GM21515 (cell line): Measurements from ENCODE around the gene CHCHD6.

Experiments
- ATAC-seq: cut with Tn5 transposase; IDR thresholded peaks from one replicate; pipeline ENCODE4 v1.9.1; 2021; ENCODE audit not compliant: unreplicated experiment

The CHCHD6 gene

DNA sequence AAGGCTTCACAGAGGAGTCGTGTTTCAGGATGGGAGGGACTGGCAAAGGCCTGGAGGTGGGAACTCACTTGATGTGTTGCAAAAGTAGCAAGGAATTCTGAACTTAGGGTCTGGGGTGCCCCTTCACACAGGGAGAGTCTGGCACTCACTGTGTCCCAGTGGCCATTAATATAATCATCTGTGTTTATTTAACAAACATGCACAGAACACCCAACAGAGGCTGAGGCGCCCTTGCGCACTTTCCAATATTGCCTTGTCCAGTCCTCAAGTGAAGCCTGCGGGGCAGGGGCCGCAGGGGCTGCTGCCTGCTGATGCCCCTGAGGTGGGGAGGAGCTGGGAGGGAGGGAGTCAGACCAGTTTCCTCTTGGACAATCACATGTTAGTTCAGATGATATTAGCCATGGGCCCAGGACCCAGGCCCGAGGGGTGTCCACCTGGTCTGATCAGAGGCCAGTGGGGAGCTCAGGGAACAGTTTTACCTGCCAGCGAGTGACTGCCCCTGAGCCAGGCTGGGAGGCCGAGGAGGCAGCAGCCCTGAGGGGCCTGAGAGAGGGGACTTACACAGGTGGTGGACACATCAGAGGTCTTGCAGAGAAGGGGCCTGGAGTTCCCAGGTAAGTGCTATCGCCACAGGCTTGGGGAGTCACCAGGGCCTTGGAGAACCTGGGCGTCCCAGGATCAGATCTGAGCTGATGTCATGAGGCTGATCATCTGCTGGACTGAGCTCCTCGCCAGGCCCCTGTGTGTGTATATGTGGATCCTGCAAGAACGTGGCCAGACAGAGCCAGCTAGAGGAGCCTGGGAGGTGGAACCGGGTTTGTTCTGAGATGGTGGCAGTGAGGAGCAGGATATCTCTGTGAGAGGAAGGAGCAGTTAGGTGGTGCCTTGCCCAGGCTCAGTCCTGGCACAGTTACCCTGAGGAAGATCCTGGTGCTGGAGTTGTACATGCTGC, 35.3 kb upstream of the CHCHD6 start:
- no peak for ATAC-seq

DNA sequence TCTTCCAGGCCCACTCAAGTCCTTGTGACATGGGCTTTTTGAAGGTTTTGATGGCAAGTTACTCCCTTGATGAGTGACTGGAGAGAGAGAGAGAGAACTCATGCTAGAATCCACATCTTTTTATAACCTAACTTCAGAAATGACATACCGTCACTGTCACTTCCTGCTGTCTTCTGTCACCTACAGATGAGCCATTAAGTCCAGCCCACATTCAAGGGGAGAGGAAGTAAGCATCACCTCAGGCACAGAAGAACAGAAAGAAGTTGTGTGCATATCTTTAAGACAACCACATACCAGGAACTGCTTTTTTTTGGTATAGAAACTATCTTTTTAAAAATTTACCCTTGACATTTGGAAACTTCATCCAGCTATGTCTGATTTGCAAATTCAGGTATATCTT, 32.5 kb upstream of the CHCHD6 start:
- no peak for ATAC-seq

- no peak for ATAC-seq
Measured at GRCh38 chr3:126672340-126672739, 31.7 kb upstream of the CHCHD6 start.

GRCh38 chr3:126672741-126673140, 31.3 kb upstream of the CHCHD6 start:
- ATAC-seq: no peak

- ATAC-seq: no peak
Measured at GRCh38 chr3:126676919-126677705, 26.9 kb upstream of the CHCHD6 start.

GRCh38 chr3:126677862-126678503, 26.1 kb upstream of the CHCHD6 start:
- no peak for ATAC-seq

- ATAC-seq: no peak
Measured at GRCh38 chr3:126678693-126679317, 25.2 kb upstream of the CHCHD6 start.

GRCh38 chr3:126679318-126679751, 24.7 kb upstream of the CHCHD6 start:
- ATAC-seq: no peak

- ATAC-seq: no peak
Measured at GRCh38 chr3:126679831-126680666, 24.0 kb upstream of the CHCHD6 start.

- ATAC-seq: no peak
Measured at GRCh38 chr3:126680667-126681055, 23.4 kb upstream of the CHCHD6 start.

- ATAC-seq: no peak
Measured at GRCh38 chr3:126682009-126682408, 22.0 kb upstream of the CHCHD6 start.

DNA sequence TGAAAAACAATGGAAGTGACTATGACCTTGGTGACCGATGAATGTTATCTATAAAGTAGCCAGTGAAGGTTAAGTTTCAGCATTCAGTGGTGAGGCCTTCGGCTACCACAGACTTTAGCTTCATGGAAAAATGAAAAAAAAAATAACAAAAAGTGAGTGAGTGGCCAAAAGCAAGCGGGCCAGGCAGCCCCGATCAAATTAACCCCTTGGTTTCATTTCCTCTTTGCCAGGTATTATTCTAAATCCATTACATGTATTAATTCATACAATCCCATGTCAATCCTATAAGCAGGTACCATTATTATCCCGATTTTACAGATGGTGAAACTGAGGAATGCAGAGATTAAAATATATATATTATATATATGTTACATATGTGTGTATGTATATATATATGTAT, 21.0 kb upstream of the CHCHD6 start:
- no peak for ATAC-seq

DNA sequence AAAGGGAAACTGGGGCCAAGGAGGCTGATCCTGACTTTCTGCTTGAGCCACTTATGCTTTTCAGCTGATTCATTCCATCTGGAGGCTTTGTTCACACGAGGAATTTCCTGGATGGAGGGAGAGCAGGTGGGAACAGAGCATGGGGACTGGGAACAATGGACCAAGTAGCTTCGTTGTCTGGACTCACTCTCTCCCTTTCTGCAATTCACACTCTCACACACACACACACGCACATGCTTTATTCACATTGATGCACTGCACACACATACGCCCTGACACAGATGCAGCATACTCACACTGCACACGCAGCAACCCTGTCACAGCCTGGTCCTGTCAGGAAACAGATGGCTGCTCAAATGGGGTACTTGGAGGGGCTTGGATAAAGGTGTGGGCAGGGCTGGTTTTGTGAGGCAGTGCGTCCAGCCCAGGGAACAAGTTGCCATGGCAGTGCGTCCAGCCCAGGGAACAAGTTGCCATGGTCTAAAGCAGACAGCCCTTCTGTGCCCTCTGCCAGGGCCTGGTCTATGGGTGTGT, 19.8 kb upstream of the CHCHD6 start:
- ATAC-seq: no peak

GRCh38 chr3:126685021-126685420, 19.0 kb upstream of the CHCHD6 start:
- no peak for ATAC-seq

- no peak for ATAC-seq
Measured at GRCh38 chr3:126685493-126685892, 18.5 kb upstream of the CHCHD6 start.

- ATAC-seq: no peak
Measured at GRCh38 chr3:126691765-126692164, 12.3 kb upstream of the CHCHD6 start.

- ATAC-seq: no peak
Measured at GRCh38 chr3:126692858-126693257, 11.2 kb upstream of the CHCHD6 start.

GRCh38 chr3:126693921-126694320, 10.1 kb upstream of the CHCHD6 start:
- no peak for ATAC-seq

- ATAC-seq: no peak
Measured at GRCh38 chr3:126696701-126697267, 7.3 kb upstream of the CHCHD6 start.

DNA sequence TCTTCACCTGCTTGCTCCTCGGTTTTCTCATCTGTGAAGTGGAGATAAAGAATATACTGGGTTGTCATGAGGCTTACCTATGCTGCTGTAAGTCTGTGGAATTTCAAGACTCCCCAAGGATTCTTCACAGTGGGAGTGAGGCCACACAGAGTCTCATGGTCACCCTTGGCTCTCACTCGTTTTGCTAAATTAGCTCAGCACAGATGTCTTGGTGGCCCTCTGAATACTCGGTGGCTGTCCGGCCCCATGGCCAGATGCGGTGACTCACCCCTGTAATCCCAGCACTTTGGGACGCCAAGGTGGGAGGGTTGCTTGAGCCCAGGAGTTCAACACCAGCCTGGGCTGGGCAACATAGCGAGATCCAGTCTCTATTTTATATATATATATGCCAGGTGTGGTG, 5.0 kb upstream of the CHCHD6 start:
- no peak for ATAC-seq
